HG02678 (cell line): ENCODE results near the gene PREX1.
"Not testable (repeated sequence)": the region's sequence is repeated elsewhere in the genome, so short reads cannot be mapped to it uniquely, and the experiment has no call there.

ENCODE experiments used
- ATAC-seq: cut with Tn5 transposase; IDR thresholded peaks from one replicate; pipeline ENCODE4 v1.9.1; 2021; ENCODE audit warnings: mild to moderate bottlenecking, moderate library complexity; ENCODE audit not compliant: unreplicated experiment

PREX1 gene, protein sequence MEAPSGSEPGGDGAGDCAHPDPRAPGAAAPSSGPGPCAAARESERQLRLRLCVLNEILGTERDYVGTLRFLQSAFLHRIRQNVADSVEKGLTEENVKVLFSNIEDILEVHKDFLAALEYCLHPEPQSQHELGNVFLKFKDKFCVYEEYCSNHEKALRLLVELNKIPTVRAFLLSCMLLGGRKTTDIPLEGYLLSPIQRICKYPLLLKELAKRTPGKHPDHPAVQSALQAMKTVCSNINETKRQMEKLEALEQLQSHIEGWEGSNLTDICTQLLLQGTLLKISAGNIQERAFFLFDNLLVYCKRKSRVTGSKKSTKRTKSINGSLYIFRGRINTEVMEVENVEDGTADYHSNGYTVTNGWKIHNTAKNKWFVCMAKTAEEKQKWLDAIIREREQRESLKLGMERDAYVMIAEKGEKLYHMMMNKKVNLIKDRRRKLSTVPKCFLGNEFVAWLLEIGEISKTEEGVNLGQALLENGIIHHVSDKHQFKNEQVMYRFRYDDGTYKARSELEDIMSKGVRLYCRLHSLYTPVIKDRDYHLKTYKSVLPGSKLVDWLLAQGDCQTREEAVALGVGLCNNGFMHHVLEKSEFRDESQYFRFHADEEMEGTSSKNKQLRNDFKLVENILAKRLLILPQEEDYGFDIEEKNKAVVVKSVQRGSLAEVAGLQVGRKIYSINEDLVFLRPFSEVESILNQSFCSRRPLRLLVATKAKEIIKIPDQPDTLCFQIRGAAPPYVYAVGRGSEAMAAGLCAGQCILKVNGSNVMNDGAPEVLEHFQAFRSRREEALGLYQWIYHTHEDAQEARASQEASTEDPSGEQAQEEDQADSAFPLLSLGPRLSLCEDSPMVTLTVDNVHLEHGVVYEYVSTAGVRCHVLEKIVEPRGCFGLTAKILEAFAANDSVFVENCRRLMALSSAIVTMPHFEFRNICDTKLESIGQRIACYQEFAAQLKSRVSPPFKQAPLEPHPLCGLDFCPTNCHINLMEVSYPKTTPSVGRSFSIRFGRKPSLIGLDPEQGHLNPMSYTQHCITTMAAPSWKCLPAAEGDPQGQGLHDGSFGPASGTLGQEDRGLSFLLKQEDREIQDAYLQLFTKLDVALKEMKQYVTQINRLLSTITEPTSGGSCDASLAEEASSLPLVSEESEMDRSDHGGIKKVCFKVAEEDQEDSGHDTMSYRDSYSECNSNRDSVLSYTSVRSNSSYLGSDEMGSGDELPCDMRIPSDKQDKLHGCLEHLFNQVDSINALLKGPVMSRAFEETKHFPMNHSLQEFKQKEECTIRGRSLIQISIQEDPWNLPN (N-terminal part only)

DNA sequence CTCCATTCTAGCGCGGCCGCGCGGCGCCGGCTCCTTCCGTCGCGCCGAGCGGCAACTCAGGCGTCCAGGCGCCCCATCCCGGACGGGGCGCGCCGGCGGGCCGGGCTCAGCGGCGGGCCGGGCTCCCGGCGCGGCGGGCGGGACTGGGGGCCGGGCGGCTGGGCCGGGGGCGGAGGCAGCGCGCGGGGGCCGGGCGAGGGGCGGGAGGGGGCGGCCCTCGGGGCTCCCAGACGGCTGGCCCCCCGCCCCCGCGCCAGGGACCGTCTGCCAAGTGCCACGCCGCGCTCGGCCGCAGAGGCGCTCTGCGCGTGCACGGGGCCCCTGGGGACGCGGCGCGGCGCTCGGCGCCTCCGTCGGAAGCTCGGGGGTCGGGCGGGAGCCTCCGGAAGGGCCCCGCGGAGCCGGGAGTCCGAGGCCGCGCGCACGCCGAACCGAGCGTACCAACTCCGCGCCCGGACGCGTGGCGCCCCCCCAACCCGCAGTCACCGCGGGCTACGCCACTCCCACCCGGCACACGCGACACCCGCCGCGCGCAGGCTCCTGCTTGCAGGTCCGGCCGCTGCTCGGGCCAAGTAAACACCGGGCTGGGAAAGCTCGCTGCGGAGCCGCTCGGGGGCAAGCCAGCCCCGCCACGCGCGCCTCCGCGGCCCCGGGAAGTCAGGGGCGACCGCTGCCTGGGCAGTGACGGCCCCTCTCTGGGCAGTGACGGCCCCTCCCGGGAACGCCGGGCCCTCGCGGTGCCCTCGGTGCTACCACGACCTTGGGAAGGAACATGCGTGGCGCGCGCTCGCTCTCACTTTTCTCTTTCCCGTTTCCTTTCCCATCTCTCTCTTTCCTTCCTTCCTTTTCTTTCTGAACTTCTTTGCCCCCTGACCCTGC is at the start of gene PREX1:
Gene PREX1 (minus strand): TSS at position 145 of the 879 bp plus-strand sequence. CDS start 139 bp downstream, at position 6.
- peak; percentile 53 for ATAC-seq

DNA sequence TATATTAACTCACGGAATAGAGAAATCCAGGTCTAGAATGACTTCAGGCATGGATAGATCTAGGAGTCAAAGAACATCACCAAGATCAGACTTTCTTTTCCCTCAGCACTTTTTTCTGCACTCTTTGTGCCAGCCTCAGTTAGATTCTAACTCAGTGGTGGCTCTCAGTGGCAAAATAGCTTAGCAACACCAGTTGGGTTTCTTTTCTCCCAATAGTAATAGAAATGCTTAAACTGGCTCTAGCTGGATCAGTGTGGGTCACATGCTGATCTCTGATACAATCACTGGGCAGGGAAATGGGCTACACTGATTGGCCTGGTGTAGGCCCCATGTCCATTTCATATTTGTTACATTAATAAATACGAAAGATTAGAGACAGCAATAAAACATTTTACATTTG is 49.5 kb upstream of the PREX1 start:
- ATAC-seq: no peak

DNA sequence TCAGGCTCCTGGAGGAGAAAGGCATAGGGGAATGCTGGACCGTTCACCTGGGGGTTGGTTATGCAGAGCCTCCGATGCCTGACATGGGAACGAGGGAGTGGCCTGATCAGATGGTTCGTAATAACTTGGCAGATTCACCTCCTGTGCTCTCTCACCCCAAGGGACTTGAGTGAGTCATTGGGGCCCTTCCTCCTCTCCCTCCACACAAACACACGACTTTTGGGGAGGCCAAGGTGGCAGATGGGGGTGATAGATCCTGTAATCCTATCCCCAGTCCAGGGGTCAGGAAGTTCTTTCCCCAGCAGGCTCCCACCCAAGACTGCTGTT is 48.1 kb upstream of the PREX1 start:
- no peak for ATAC-seq

DNA sequence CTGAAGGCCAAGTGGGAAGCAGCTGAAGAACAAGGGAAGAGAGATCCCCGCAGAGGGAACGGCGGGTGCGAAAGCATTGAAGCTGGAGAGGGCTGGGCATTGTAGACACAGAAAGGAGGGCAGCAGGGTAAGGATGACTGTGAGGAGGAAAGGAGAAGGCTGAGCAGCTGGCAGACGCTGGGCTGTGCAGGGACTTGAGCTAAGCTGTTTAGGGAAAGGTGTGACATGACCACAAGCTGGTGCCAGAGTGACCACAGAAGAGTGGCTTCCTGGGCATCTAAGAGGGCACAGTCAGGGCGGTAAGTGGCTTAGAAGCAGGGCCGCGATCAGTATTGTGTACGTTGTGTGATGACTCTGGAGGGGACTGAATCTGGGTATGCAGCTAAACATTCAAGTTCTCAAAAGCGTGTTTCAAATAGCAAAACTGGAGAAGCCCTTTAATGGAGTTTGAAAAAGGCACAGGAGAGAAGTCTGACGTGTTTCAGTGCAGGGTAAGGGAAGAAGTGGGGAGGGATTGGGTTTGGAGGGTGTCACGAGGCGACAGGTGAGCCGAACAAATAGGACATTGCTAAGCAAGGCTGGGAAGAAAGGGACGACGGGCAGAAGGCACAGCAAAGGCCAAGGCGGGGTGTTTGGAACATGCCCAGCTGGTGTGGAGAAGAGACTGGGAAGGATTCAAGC is 47.6 kb upstream of the PREX1 start:
- no peak for ATAC-seq

DNA sequence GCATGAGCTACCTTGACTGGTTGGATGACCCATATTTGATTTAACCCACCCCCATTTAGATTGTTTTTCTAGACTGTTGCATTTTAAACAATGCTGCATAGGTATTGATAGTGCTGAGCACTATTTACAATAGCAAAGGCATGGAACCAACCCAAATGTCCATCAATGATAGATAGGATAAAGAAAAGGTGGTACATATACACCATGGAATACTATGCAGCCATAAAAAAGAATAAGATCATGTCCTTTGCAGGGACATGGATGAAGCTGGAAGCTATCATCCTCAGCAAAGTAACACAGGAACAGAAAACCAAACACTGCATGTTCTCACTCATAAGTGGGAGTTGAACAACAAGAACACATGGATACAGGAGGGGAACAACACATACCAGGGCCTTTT is 41.6 kb upstream of the PREX1 start:
- not testable (repeated sequence) for ATAC-seq

DNA sequence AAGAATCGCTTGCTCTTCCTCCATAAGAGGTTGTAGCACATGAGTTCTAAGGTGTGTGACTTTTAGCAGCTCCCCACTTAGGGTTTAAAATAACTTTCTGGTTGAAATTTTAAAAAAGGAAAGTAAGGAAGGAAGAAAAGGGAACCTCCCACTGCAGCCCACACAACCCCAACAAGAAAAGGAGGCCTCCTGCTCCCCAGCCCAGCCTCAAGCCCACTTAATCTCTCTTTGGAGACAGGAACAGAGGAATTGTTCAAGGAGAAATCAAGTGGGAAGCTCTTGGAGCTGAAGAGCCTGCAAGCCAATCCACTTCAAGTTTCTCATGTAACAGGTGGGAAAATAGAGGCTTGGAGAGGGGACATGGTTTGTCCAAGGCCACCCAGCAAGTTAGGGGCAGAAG is 39.1 kb upstream of the PREX1 start:
- ATAC-seq: no peak

DNA sequence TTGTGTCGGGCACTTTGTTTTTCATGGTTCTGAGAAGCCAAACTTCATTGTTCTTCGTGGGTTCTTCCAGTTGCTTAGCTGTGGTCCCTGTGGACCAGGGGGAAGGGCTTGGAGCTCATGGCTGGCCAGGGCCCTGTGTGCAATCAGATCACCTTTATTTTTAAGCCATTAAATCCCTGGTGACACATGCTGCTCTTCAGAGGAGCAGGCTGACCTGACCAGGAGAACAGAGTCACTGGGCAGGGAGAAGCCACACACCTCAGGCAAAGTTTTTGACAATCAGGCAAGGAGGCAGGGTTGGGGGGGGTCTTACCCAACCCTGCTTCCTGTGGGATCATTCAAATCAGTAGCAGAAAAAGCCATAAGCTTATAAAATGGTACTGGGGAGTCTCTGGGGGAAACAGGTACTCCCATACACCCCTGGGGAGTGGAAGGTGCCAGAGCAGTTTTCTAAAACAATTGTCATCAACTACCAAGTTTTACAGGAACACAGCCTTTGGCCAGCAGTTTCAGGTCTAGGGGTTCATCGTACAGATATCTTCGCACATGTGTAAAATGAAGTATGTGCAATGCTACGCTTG is 37.0 kb upstream of the PREX1 start:
- ATAC-seq: no peak

DNA sequence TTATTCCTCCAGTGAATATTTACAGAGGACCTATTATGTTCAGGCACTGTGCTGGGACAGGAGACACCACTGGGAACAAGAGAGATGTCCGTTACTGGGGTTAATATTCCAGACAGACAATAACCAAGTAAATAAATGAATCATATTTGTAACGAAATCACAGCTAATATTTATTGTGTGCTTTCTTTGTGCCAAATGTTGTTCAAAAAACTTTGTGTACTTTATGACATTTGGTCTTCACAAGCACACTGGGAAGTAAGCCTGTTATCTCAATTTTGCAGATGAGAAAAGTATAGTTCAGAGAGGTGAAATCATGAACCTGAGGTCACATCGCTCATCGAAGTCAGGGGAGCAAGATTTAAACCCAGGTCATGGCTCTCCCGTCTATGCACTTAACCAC is 36.5 kb upstream of the PREX1 start:
- ATAC-seq: no peak

DNA sequence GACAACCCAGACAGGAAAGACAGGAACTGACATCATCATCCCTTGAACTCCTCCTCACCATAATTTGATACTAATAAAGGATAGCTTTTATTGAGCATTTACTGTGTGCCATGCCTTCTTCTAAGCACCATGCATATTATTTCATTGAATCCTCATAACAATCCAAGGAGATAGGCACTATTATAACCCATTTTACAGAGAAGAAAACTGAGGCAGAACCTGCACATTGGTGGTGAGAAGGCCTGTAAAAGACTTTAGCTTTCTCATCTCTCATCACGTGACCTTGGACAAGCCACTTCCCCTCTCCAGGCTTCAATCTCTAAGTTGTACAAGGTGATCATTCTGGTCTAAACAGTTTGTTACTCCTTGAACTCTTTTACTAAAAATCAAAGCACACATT is 34.5 kb upstream of the PREX1 start:
- ATAC-seq: no peak

DNA sequence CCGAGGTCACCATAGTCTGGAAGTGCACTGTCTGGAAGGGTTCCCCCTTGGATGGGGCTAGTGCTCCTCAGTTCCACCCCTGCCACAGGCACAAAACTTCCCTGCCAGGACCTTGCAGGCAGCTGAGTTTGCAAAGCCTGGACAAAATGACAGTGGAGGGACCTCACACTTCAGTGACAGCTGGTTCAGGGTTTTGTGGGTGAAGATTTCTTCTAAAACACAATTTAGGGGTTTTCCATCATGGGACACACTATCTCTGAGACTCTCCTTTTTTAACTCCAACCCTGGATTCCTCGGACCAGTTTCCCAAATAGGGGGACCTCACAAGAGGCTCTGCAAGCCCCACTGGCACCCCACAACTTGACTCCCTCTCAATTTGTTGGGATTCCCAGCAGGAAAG is 33.6 kb upstream of the PREX1 start:
- no peak for ATAC-seq

DNA sequence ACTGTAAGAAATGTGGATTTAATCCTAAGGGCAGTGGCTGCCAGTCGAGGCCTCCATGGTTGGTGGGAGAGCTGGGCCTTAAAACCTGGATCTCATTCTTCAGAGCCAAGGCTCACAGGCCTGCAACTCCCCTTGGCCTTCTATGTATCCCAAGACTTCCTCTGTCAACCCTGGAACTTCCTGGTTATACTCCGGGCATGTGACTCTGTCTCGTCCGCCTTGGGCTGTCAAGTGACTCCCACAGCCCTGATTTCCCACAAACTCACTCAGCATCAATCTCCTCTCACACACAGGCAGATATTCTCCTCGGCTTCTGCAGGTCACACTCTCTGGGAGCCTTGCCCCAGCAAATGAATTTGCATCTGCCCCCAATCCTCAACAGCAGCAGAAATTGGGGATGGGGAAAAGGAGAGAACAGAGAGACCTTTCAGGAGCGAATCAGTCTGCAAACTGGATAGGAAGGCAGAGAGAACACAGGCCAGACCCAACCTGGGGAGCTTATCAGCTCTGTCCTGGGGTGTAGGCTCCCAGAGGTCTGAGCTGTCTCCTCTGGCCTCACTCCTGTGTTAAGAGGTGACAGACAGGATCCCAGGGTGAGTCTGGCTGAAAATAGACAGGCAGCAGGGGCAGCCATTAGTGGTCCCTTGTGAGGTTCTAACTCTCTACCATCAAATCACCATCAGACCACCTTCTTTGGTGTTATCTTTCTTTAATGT is 30.4 kb upstream of the PREX1 start:
- no peak for ATAC-seq

DNA sequence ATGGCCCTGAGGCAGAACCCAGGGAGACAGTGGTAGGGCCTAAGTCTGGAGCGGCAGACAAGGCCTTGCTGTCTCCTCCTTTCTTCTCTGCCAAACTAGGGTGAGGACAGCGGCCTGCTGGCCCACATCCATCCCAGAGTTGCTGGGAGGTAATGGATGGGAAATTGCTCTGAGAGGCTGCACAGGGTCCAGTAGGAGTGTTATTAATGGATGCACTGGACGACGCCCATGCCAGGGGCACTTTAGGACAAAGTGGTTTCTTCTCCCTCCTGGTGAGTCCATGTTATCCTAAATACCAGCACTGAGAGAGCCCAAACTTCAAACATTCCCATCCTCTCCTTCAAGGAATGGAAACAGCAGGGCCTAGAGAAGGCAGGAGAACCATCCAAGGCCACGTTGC is 28.3 kb upstream of the PREX1 start:
- ATAC-seq: no peak

DNA sequence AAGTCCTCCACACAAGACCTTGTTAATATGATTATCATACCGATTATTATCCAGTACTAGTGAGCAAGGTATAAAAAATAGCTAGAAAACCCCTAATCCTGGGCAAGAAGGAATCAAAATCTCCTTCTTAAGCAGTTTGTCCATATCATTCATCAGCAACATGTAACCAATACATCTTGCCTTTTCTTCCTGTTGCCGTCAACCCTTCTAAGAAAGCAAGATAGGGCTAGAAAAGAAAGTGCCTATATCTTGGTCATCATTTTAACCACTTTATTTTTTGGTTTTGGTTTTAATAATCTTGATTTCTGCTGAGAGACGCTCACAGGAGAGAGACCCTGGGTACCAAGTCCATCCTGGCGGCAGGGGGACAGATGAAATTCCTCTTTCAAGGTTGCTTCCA is 27.2 kb upstream of the PREX1 start:
- no peak for ATAC-seq

DNA sequence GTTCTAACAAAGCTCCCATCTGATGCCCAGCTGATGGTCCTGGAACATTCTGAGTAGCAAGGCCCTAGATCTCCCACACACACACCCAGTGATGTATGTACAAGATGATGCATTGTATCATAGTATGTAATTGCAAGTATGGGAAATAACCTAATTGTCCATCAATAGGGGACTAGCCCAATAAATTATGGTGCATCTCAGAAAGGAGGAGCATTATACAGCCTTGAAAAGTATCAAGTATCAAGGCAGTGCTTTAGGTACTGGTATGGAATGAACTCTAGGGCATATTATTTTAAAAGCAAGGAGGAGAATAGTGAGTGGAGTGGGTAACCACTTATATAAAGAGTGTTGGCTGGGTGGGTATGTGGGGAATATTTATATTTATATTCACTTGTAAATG is 24.8 kb upstream of the PREX1 start:
- ATAC-seq: no peak

DNA sequence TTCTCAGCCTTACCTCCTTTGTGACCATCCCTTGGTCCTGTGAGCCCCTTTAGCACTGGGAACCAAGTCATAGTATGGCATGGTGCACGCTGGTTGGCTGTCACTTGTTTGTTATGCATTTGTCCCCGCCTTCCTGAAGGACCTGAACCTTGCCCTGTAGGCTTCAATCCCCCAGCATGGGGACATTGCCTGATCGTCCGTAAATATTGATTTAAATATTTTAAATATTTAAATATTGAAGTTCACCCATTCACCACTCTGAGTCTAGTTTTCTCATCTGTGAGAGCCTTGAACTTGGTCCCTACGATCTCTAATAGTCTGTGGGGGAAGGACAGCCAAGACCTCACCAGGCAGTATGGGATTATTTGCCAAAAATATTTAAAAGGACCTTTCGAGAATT is 23.8 kb upstream of the PREX1 start:
- ATAC-seq: no peak

DNA sequence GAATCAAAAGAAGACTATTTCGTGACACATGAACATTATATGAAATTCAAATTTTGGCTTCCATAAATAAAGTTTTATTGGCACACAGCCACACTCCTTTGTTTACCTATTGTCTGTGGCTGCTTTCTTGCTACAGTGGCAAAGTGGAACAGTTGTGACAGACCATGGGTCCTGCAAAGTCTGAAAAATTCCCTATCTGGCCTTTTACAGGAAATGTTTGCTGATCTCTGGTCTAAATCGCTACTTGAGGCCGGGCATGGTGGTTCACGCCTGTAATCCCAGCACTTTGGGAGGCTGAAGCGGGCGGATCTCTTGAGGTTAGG is 23.1 kb upstream of the PREX1 start:
- no peak for ATAC-seq

DNA sequence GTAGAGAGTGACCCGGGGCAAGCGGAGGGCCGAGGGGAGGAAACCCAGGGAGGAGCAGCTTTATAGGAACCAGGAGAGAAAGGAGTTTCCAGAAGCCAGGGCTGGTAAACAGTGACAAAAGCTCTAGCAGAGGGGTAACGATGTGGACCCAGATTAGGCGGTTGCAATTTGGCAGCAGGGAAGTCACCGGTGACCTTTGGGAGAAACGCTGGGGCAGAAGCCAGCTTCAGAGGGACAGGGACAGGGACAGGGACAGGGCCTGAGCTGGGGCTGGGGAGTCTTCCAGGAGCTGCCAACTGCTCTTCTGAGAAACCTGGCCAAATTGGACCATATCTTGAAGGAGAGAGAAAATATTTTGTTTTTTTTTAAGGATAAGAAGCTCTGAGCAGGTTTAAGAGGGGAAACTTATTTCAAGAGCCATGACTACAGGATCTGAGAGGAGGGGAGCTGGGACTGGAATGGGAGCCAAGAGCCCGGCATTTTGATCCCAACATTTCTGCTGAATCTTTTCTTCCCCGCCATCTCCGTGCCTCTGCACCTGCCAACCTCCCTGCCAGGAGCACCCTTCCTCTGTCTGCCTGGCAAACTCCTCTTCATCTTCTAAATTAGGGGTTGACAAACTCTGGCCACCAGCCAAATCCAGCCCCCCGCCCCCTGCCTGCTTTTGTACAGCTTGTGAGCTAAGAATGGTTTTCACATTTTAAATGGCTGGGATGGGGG is 22.6 kb upstream of the PREX1 start:
- no peak for ATAC-seq

DNA sequence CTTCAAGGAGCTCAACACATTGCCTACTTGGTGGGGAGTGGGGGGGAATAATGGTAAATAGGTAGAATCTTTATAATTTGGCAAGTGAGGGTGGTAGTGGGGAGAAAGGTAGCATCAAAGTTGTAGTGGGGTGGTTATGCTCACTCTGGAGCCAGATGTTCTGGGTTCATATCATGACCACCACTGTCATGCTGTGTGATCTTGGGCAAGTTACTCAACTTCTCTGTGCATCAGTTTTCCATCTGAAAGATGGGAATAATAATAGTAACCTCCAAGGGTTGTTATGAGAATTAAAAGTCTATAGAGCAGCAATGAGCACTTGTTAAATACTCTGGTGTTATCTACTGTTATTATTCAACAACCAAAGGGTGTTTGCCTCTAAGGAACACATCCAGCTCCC is 22.0 kb upstream of the PREX1 start:
- ATAC-seq: no peak
